Gastroesophageal sphincter (tissue), 4 donors: ENCODE measurements around the gene SCAF8. TPM values are rescaled to one million over a fixed set of nuclear protein-coding genes. Genes with fewer than 3 reads are reported as not detected.

Source experiments
- ATAC-seq: fragments of 150-250 bp; one replicate; pipeline ENCODE4 v1.9.1; 2016; ENCODE audit warnings: mild to moderate bottlenecking, moderate library complexity
- H3K27ac ChIP-seq, 4 donors: fragments of 200-600 bp; sonication (generic) in 3 of 4; 1 replicate in 3 of 4; 2 replicates in 1 of 4; pipeline ENCODE4 v1.5.1; 2016 to 2019
- H3K27me3 ChIP-seq: fragments of 200-600 bp; sonication (generic); one replicate; pipeline ENCODE4 v1.5.1; 2019
- H3K36me3 ChIP-seq, 2 donors: fragments of 200-600 bp; sonication (generic); one replicate each; pipeline ENCODE4 v1.5.1; 2019; ENCODE audit warnings: control low read depth in 1 of 2
- H3K4me1 ChIP-seq, 3 donors: fragments of 200-600 bp; sonication (generic); 1 replicate in 2 of 3; 2 replicates in 1 of 3; pipeline ENCODE4 v1.5.1; 2016 to 2019; ENCODE audit warnings: control low read depth in 2 of 3
- H3K4me3 ChIP-seq, 2 donors: fragments of 200-600 bp; sonication (generic); one replicate each; pipeline ENCODE4 v1.5.1; 2019; ENCODE audit warnings: mild to moderate bottlenecking in 1 of 2, moderate library complexity in 1 of 2
- H3K9me3 ChIP-seq, 3 donors: fragments of 200-600 bp; sonication (generic); one replicate each; pipeline ENCODE4 v1.5.1; 2017 to 2019; ENCODE audit warnings: control low read depth in 2 of 3
- CTCF ChIP-seq, 4 experiments: fragments of 200-600 bp in 2 of 4; fragments of 450-650 bp in 2 of 4; sonication (generic) in 1 of 4; IDR thresholded peaks; one replicate each; pipeline ENCODE4 v1.5.1; 2017 to 2019; ENCODE audit warnings: antibody characterized with exemption in 4 of 4, mild to moderate bottlenecking in 2 of 4, moderate library complexity in 2 of 4
- EP300 ChIP-seq: sonication (generic); formaldehyde crosslinking; IDR thresholded peaks from one replicate; pipeline ENCODE4 v1.6.1; 2017; ENCODE audit warnings: antibody characterized with exemption, mild to moderate bottlenecking
- POLR2A ChIP-seq, 2 donors: fragments of 450-650 bp; IDR thresholded peaks; one replicate each; pipeline ENCODE4 v1.6.1; 2017; ENCODE audit warnings: antibody characterized with exemption in 2 of 2, mild to moderate bottlenecking in 2 of 2, moderate library complexity in 1 of 2
- POLR2AphosphoS5 ChIP-seq: sonication (generic); formaldehyde crosslinking; IDR thresholded peaks from one replicate; pipeline ENCODE4 v1.6.1; 2017; ENCODE audit warnings: antibody characterized with exemption
- WGBS, 2 donors: methylation state at CpG; one replicate each; pipeline ENCODE4 v1.1.5; 2018; ENCODE audit warnings: low coverage in 1 of 2; 5-methylcytosine and 5-hydroxymethylcytosine counted together
- total RNA-seq, 4 donors: library from RNA; depleted of rRNA; stranded (reverse); fragments of >200 nt; gene quantifications; one replicate each; pipeline ENCODE4 v1.1.0, GENCODE V29; 2016

Gene SCAF8
- total RNA-seq, 4 donors from 2014 or later = 38.5 to 56.8 (median 42.5) TPM

- ATAC-seq = no peak
- Histone ChIP-seq H3K9me3 (no peaks in the 10 kb centered on the region), H3K27ac (no peak overlapping the region), H3K4me1 (no peaks in the 10 kb centered on the region), H3K36me3 (peaks cover 10 to 98% of the 10 kb centered on the region in 2 donors), H3K4me3 (no peak overlapping the region), H3K27me3 (no peaks in the 10 kb centered on the region)
- no peak for TF ChIP-seq POLR2AphosphoS5
- TF ChIP-seq EP300 = no peak
- no peak for TF ChIP-seq POLR2A (IDR thresholded peaks at IDR 0.05)
- TF ChIP-seq CTCF (IDR thresholded peaks at IDR 0.05) = no peak
- 88 to 96% methylated on average over 5 to 6 of the region's 7 CpGs for WGBS, 2 donors
These were observed 80.8 kb downstream of the SCAF8 start for GRCh38 chr6:154814063-154814462.

GRCh38 chr6:154815938-154816820, 83.0 kb downstream of the SCAF8 start:
- Histone ChIP-seq H3K27me3 (no peaks in the 10 kb centered on the region), H3K9me3 (no peaks in the 10 kb centered on the region), H3K27ac (no peak overlapping the region), H3K4me3 (no peak overlapping the region), H3K36me3 (peaks cover 10 to 98% of the 10 kb centered on the region in 2 donors), H3K4me1 (no peaks in the 10 kb centered on the region)
- 64 to 68% methylated on average over 5 of the region's 5 CpGs for WGBS, 2 donors
- no peak for TF ChIP-seq CTCF (IDR thresholded peaks at IDR 0.05)
- no peak for ATAC-seq

- WGBS, 2 donors = 100% methylated on average over 1 of the region's 1 CpG
- Histone ChIP-seq H3K4me3 (no peak overlapping the region), H3K4me1 (peaks cover 0 to 23% (median 2%) of the 10 kb centered on the region in 3 donors), H3K27ac (no peak overlapping the region), H3K9me3 (no peaks in the 10 kb centered on the region), H3K27me3 (no peaks in the 10 kb centered on the region), H3K36me3 (peaks cover 6 to 88% of the 10 kb centered on the region in 2 donors)
- TF ChIP-seq POLR2AphosphoS5 (no peak), EP300 (no peak), CTCF (IDR thresholded peaks at IDR 0.05) (no peak), POLR2A (IDR thresholded peaks at IDR 0.05) (no peak)
- ATAC-seq = no peak
These were observed 87.9 kb downstream of the SCAF8 start for GRCh38 chr6:154821099-154821498.

GRCh38 chr6:154821638-154822037, 88.4 kb downstream of the SCAF8 start:
- Histone ChIP-seq H3K9me3 (no peaks in the 10 kb centered on the region), H3K36me3 (peaks cover 6 to 83% of the 10 kb centered on the region in 2 donors), H3K4me3 (no peak overlapping the region), H3K27me3 (no peaks in the 10 kb centered on the region), H3K4me1 (peaks cover 0 to 23% (median 2%) of the 10 kb centered on the region in 3 donors), H3K27ac (no peak overlapping the region)
- TF ChIP-seq CTCF (IDR thresholded peaks at IDR 0.05) (no peak), EP300 (no peak), POLR2AphosphoS5 (no peak), POLR2A (IDR thresholded peaks at IDR 0.05) (no peak)
- no peak for ATAC-seq
- WGBS, 2 donors = 94 to 100% methylated on average over 2 of the region's 2 CpGs
